ENCODE measurements around the gene PAK1.
"Not testable (repeated sequence)": the region's sequence is repeated elsewhere in the genome, so short reads cannot be mapped to it uniquely, and the experiment has no call there.

The PAK1 gene

GRCh38 chr11:77303328-77303727, 170.6 kb downstream of the PAK1 start:
- DNase-seq (ENCODE audit: low read depth) = no peak

GRCh38 chr11:77302752-77303151, 171.1 kb downstream of the PAK1 start:
- DNase-seq (ENCODE audit: low read depth) = no peak

GRCh38 chr11:77301510-77301909, 172.4 kb downstream of the PAK1 start, which contains the start of gene GDPD4:
GDPD4 (minus strand) TSS chr11:77301686; CDS start chr11:77285137, 16,549 bp downstream.
- DNase-seq (ENCODE audit: low read depth) = no peak

- no peak for DNase-seq (ENCODE audit: low read depth)
Observed at GRCh38 chr11:77300695-77301094, 173.2 kb downstream of the PAK1 start.

- DNase-seq (ENCODE audit: low read depth) = not testable (repeated sequence)
Observed at GRCh38 chr11:77300028-77300427, 173.9 kb downstream of the PAK1 start.

GRCh38 chr11:77299528-77299993, 174.3 kb downstream of the PAK1 start:
- DNase-seq (ENCODE audit: low read depth) = no peak

- no peak for DNase-seq (ENCODE audit: low read depth)
Observed at GRCh38 chr11:77294040-77294439, 179.9 kb downstream of the PAK1 start.

GRCh38 chr11:77289737-77290136, 184.2 kb downstream of the PAK1 start:
- no peak for DNase-seq (ENCODE audit: low read depth)

GRCh38 chr11:77287615-77288273, 186.2 kb downstream of the PAK1 start:
- DNase-seq (ENCODE audit: low read depth) = no peak

GRCh38 chr11:77287136-77287535, 186.8 kb downstream of the PAK1 start:
- DNase-seq (ENCODE audit: low read depth) = no peak

- no peak for DNase-seq (ENCODE audit: low read depth)
Observed at GRCh38 chr11:77284476-77285468, 189.1 kb downstream of the PAK1 start.

GRCh38 chr11:77283101-77283500, 190.8 kb downstream of the PAK1 start:
- no peak for DNase-seq (ENCODE audit: low read depth)

- no peak for DNase-seq (ENCODE audit: low read depth)
Observed at GRCh38 chr11:77278595-77279506, 195.0 kb downstream of the PAK1 start.

- DNase-seq (ENCODE audit: low read depth) = no peak
Observed at GRCh38 chr11:77276271-77276670, 197.6 kb downstream of the PAK1 start.
